Right ventricle myocardium superior (tissue), 1 donor: ENCODE data around the gene CEACAM19. TPM values are rescaled to one million over a fixed set of nuclear protein-coding genes. Genes with fewer than 3 reads are reported as not detected.
A peak's percentile ranks its signal among the peaks of the same experiment; 100 is the strongest.
"Not testable (repeated sequence)": the region's sequence is repeated elsewhere in the genome, so short reads cannot be mapped to it uniquely, and the experiment has no call there.

Source experiments
- ATAC-seq: fragments of 200-7000 bp; cut with Tn5 transposase; one replicate; pipeline ENCODE4 v1.9.1; 2020; ENCODE audit warnings: mild to moderate bottlenecking; ENCODE audit not compliant: poor library complexity
- DNase-seq: peaks from one replicate; pipeline ENCODE4 v3.0.0-alpha.2; 2020
- intact Hi-C: fragments of 100-400 bp; cut with DNase I; formaldehyde crosslinking; loops from one replicate; pipeline ENCODE4 v1.11.2; 2022
- total RNA-seq: library from RNA; stranded (reverse); fragmentation: NEBNext Ultra II Directional; extraction: Animal tissue kit (Norgen Biotek cat#: 25700); gene quantifications from one replicate; pipeline ENCODE4 v1.2.1, GENCODE V29; 2021
- donor health status: DM: no; HTN: yes; CAD: no; lungs with severe emphysema.

The CEACAM19 gene
- total RNA-seq, 1 donor from 2014 or later, result 3.9 TPM

GRCh38 chr19:44666852-44667556, 4.3 kb upstream of the CEACAM19 start:
- intact Hi-C loops, result no loop called here
- DNase-seq, result no peak
- ATAC-seq, result no peak

GRCh38 chr19:44668985-44669764, 2.1 kb upstream of the CEACAM19 start:
- DNase-seq (no peak), ATAC-seq (no peak)
- intact Hi-C loops, result no loop called here

- intact Hi-C loops, ATAC-seq, DNase-seq: not testable (repeated sequence)
Measured at GRCh38 chr19:44670027-44670426, 1.3 kb upstream of the CEACAM19 start.

- no peak for ATAC-seq
- DNase-seq, result no peak
- intact Hi-C loops, result no loop called here
Measured at GRCh38 chr19:44672226-44672625, 944 bp downstream of the CEACAM19 start.

- ATAC-seq (no peak), DNase-seq (no peak)
- intact Hi-C loops, result no loop called here
Measured at GRCh38 chr19:44673510-44673909, 2.2 kb downstream of the CEACAM19 start.

GRCh38 chr19:44675521-44675920, 4.2 kb downstream of the CEACAM19 start:
- ATAC-seq, result no peak

GRCh38 chr19:44677019-44677811, 5.9 kb downstream of the CEACAM19 start:
- ATAC-seq (no peak), DNase-seq (no peak)
- intact Hi-C loops, result no loop called here

More at GRCh38 chr19:44675521-44675920, 4.2 kb downstream of the CEACAM19 start:
- DNase-seq, result no peak
- intact Hi-C loops, result no loop called here

GRCh38 chr19:44680536-44680935, 9.3 kb downstream of the CEACAM19 start:
- intact Hi-C loops, result no loop called here

GRCh38 chr19:44681992-44682790, 10.9 kb downstream of the CEACAM19 start:
- intact Hi-C loops, result no loop called here
- DNase-seq (no peak), ATAC-seq (no peak)

More at GRCh38 chr19:44680536-44680935, 9.3 kb downstream of the CEACAM19 start:
- ATAC-seq (no peak), DNase-seq (no peak)

GRCh38 chr19:44682807-44683206, 11.5 kb downstream of the CEACAM19 start:
- intact Hi-C loops, result no loop called here
- DNase-seq (no peak), ATAC-seq (no peak)

GRCh38 chr19:44683434-44684210, 12.3 kb downstream of the CEACAM19 start:
- intact Hi-C loops, result no loop called here
- DNase-seq (no peak), ATAC-seq (no peak)

GRCh38 chr19:44684396-44684795, 13.1 kb downstream of the CEACAM19 start:
- ATAC-seq, DNase-seq, intact Hi-C loops: not testable (repeated sequence)

- intact Hi-C loops, result no loop called here
- peak; percentile 35 for ATAC-seq
- DNase-seq, result no peak
Measured at GRCh38 chr19:44684892-44685863, 13.9 kb downstream of the CEACAM19 start.

GRCh38 chr19:44685877-44686276, 14.6 kb downstream of the CEACAM19 start:
- no peak for DNase-seq
- ATAC-seq, result no peak
- intact Hi-C loops, result no loop called here

GRCh38 chr19:44686896-44687295, 15.6 kb downstream of the CEACAM19 start:
- no peak for ATAC-seq
- no peak for DNase-seq
- intact Hi-C loops, result no loop called here

GRCh38 chr19:44687888-44688287, 16.6 kb downstream of the CEACAM19 start:
- DNase-seq (no peak), ATAC-seq (no peak)
- intact Hi-C loops, result no loop called here
